ENCODE results near the gene CFAP74.

Gene CFAP74

DNA sequence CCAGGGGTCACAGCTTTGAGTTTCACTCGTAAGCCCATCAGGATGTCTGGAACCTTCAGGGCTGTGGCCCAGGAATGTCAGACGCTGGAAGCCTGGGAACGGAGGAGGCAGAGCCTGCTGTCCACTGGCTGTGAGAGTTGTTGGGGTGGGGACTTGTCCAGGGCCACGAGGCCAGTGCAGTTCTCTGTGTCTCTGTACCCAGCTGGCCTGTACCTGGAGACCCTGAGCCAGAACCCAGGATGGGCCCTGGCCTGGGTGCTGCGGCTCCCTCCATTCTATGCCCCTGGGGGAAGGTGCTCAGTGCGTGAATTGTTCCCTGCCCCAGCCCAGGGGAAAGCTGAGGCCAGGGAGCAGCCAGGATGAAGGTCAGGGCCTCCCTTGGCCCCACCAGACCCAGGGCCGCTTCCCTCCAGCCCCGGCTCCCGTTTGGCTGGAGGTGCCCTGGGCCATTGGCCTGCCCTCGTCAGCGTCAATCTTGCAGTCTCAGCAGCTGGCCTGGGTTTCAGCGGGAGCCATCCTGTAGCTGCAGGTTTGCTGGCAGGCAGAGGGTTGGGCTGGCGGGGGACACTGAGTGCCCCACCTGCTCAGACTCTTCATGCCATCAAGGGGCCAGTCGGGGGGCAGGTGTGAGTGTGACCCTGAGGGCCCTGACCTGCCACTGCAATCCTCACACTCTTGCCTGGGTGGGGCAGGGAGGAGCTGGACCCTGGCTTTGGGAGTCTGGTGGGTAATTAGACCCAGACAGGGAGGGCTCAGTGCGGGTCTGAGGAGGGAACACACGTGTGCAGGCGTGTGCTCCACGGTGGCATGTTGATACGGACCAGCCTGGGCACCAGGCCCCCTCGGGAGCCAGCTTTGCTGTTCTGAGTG is 89.2 kb downstream of the CFAP74 start:
- DNase-seq: no peak

- no peak for DNase-seq
Observed at GRCh38 chr1:1911350-1912041, 92.1 kb downstream of the CFAP74 start.

DNA sequence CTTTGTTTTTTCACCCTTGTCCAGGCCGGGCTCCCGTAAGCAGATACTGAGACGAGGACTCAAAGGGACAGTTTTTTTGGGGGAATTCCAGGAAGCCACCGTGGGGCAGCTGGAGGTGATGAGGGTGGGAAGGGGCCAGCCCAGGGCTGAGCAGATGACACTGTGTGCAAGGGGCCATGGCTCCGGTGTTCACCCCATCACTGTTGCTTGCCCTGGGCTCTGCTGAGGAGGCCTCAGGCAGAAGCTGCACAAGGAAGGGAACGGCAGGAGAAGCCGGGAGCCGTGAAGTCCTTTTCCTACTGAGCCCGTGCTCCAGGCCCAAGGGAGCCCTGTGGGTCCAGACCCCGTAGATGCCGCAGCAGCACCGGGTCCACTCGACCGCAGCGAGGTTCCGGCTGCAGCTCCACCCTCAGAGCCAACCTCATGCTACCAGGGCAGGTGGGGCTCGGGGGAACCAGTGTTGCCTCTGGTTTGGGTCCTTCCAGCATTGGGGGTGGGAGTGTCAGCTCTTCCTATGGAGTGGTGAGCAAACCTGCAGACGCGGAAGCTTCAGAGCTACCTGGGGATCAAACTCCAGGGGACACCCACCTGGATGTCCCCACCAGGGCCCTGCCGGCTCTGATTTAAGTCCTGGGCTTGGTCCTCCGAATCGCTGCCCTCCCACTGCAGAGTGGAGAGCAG is 92.8 kb downstream of the CFAP74 start:
- no peak for DNase-seq

GRCh38 chr1:1910033-1910465 is 93.5 kb downstream of the CFAP74 start:
- no peak for DNase-seq

- no peak for DNase-seq
Observed at GRCh38 chr1:1908506-1908791, 95.1 kb downstream of the CFAP74 start.

GRCh38 chr1:1907098-1907736 is 96.4 kb downstream of the CFAP74 start:
- DNase-seq: no peak

- no peak for DNase-seq
Observed at GRCh38 chr1:1906185-1907097, 97.1 kb downstream of the CFAP74 start.

DNA sequence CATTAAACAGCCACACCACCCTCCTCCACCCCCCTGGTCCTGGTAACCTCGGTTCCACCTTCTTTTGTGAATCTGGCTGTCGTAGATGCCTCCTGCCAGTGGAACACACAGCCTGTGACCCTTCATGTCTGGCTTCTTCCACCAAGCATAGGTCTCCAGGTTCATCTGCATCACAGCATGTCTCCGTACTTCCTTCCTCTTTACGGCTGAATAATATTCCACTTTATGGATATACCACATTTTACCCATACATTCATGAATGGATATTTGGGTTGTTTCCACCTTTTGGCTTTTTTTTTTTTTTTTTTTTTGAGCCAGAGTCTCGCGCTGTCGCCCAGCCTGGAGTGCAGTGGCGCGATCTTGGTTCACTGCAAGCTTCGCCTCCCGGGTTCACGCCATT is 100.4 kb downstream of the CFAP74 start:
- DNase-seq: no peak

DNA sequence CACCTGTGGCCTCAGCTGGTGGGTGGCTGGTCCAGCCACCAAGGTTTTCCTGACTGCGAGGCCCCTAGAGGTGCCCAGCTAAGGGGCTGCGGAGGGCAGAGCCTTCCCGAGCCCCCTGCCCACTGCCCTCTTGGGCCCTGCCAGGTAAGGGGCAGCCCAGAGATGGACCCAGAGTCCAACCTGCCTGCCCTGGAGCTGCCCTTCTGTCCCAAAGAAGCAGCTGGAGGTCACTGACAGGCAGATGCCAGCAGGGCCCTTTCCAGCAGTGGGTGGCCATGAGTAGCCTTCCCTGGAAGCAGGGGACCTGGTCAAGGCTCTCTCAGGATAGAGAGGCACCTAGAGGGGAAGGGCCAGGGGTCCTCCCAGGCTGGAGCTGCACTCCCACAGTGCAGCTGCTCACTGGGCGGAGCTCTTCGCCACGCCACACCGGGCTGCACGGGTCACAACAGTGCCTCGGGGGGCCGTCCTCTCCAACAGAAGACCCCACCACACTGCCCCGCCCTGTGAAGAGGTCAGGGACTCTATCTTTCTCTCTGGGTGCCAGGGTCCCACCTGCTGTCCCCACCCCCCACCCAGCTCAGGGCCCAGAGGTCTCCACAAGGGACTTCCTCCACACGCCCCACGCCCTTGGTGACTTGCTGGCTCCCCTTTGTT is 101.8 kb downstream of the CFAP74 start:
- no peak for DNase-seq

DNA sequence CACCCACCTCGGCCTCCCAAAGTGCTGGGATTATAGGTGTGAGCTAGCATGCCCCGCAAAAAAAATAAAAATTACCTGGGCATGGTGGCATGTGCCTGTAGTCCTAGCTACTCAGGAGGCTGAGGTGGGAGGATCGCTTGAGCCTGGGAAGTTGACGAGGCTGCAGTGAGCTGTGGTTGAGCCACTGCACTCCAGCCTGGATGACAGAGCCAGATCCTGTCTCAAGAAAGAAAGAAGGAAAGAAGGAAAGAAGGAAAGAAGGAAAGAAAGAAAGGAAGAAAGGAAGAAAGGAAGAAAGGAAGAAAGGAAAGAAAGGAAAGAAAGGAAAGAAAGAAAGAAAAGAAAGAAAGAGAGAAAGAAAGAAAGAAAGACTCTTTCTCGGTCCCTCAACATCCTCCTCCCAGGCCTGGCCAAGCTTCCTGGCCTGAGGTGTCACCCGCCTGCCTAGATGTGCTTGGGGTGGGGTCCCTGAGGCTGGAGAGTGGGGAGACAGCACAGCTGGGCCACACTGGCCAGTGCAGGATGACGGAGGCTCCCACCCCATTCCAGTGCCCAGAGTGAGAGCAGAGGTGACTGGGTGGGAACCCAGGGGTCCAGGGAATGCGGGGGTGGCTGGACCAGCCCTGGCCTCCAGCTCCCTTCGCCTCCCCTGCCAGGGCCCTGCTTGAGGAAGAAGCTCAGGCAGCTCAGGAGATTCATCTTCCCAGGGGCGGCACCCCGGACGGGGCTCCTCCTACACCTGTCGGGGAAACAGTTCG is 102.5 kb downstream of the CFAP74 start:
- DNase-seq: no peak

DNA sequence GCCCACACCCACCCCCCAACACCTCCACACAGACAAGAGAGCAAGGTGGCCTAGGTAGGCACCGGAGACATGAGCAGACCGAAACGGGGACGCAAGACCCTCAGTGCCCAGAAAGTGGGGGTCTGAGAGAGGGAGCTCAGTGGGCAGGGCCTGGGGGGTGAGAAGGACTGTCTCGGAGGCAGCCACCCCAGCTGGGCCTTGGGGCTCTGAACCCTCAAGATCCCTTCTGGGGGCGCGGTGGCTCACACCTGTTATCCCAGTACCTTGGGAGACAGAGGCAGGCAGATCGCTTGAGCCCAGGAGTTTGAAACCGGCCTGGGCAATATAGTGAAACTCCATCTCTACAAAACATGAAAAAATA is 103.6 kb downstream of the CFAP74 start:
- no peak for DNase-seq

GRCh38 chr1:1899266-1899966 is 104.2 kb downstream of the CFAP74 start:
- no peak for DNase-seq

- DNase-seq: no peak
Observed at GRCh38 chr1:1898246-1898933, 105.2 kb downstream of the CFAP74 start.

DNA sequence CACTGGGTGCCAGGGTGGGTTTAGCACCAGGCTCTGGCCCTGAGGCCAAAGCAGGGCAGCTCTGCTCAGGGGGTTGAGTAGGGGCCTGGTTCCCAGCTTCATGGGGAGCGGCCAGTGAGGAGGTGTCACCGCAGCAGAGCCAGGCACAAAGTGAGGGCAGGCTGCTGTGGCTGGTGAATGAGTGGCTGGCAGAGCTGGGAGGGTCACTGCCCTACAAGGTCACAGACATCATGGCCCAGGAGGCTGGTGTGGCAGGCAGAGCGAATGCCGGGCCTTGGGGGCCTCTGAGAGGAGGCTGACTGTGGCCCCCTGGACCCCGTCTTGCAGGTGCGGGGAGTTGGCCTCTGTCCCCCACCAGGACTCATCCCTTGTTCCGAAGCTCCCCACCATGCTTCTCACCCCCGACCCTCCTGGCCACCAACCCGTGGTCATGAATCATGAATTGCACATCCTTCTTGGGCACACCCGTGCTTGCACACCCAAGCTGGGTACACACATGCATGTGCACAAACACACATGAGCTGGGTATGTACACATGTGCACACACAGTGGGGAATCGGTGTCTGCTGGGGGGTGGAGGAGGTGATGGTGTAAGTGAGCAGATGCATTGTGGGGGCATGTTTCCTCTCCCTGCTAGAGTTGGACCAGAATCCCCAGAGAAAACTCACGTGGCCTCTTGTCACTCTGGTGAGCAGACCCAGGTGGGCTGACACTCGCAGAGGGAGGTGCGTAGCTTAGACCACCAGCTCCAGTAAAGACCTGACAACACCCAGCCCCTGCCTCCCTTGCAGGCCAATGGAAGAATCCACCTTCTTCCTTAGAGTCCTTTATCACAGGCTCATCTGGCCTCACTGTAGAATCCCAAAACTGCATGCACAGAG is 107.9 kb downstream of the CFAP74 start:
- no peak for DNase-seq

DNA sequence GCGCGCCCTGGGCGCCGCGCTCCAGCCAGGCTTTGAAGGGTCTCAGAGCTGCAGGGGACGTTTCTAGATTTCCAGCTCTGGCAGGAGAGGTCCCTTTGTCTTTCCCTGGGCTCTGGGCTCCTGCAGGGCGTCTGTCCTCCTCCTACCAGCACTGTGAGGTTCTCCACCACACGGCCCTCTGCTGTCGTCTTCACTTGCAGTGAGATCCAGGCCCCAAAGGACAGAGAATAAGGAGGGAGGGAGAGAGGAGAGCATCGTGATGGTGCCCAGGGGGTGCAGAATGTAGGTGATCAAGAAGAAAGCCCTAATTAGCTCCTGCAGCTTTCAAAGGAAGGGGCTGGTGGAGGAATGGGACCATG is 108.5 kb downstream of the CFAP74 start:
- no peak for DNase-seq

DNA sequence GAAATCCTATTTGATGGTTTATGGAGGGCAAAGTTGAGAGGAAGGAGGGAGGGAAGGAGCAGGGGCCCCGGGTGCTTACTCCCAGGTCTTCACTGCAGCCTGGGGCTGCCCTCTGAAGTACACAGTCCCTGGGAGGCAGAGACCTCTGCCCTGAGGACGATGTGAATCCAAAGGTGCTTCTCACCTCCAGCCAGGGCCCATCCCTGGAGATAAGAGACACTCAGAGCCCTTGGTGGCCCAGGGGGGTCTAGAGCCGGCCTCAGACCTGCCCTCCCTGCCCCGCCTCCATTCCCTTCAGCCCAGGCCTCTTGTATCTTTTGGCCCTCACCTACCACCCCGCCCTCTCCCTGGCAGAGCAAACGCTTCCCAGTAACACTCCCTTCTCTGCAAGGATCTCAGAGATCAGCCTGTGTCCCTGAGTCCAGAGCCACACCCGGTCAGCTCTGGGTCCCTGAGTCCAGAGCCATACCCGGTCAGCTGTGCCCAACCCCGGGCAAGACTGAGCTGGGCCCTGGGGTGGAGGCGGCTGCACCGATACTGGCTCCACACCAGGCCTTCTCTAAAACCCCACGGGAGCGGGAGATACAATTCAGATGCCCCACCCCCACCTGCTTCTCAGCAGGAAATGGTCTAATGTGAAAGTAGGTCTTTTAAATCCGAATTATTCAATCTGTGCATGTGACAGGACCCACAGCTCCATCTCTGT is 109.1 kb downstream of the CFAP74 start:
- no peak for DNase-seq

GRCh38 chr1:1893997-1894353 is 109.6 kb downstream of the CFAP74 start:
- no peak for DNase-seq

- no peak for DNase-seq
Observed at GRCh38 chr1:1893291-1893985, 110.1 kb downstream of the CFAP74 start.

Data from NCI-H187 treated with DMSO at 0.1 percent for 48 hours (cell line).